H1 (cell line): ENCODE results near the gene PTTG1IP. TPM values are rescaled to one million over a fixed set of nuclear protein-coding genes. Genes with fewer than 3 reads are reported as not detected.

ENCODE experiments used
- CTCF ChIA-PET: fragments of 300-600 bp; sonication (Branson Sonifier 250); formaldehyde crosslinking; loops from one replicate; lab custom pipeline; 2021; ENCODE audit not compliant: partially characterized antibody; lab: Charles Lee
- POLR2A ChIA-PET: fragments of 300-600 bp; sonication (Branson Sonifier 250); formaldehyde crosslinking; loops from one replicate; lab custom pipeline; 2021; ENCODE audit warnings: inconsistent platforms; ENCODE audit not compliant: partially characterized antibody; lab: Charles Lee
- DNase-seq, 2 experiments: peaks; one replicate each; pipeline versions ENCODE4 v3.0.0 to v3.0.0-alpha.2; 2010 to 2022; ENCODE audit warnings: low spot score in 2 of 2, low read depth in 1 of 2, mixed read lengths in 1 of 2
- FAIRE-seq: peaks from 2 replicates; lab custom pipeline; 2011; peaks lifted over from hg19 to GRCh38; lab: Jason Lieb, UNC
- H2AFZ ChIP-seq: 2 replicates; pipeline ENCODE4 v1.8.1; 2012; ENCODE audit warnings: low read length, inconsistent platforms
- H2AK5ac ChIP-seq: 2 replicates; pipeline ENCODE4 v1.6.1; 2013; ENCODE audit warnings: low read depth, low read length
- H2BK120ac ChIP-seq: replicated peaks from 2 replicates; pipeline ENCODE3; 2013; ENCODE audit warnings: low read depth, low read length, inconsistent platforms
- H2BK12ac ChIP-seq: 2 replicates; pipeline ENCODE4 v1.6.1; 2013; ENCODE audit warnings: low read depth, low read length
- H2BK15ac ChIP-seq: 2 replicates; pipeline ENCODE4 v1.6.1; 2013; ENCODE audit warnings: low read length
- H2BK20ac ChIP-seq: 2 replicates; pipeline ENCODE4 v1.6.1; 2013; ENCODE audit warnings: low read length
- H2BK5ac ChIP-seq: 2 replicates; pipeline ENCODE4 v1.6.1; 2013; ENCODE audit warnings: low read depth, low read length
- H3K14ac ChIP-seq: 2 replicates; pipeline ENCODE4 v1.6.1; 2013; ENCODE audit warnings: inconsistent platforms; ENCODE audit not compliant: insufficient read length
- H3K18ac ChIP-seq: 2 replicates; pipeline ENCODE4 v1.6.1; 2013; ENCODE audit warnings: low read length; ENCODE audit errors: extremely low read depth
- H3K23ac ChIP-seq: 2 replicates; pipeline ENCODE4 v1.6.1; 2013; ENCODE audit warnings: inconsistent platforms; ENCODE audit not compliant: insufficient read length
- H3K23me2 ChIP-seq: 2 replicates; pipeline ENCODE4 v1.6.1; 2013; ENCODE audit warnings: low read depth, low read length
- H3K27ac ChIP-seq: 2 replicates; pipeline ENCODE4 v1.6.1; 2011; ENCODE audit warnings: low read depth, low read length, inconsistent platforms
- H3K27me3 ChIP-seq, 4 experiments: replicated peaks in 1 of 4; 1 replicate in 1 of 4; 2 replicates in 3 of 4; pipeline versions ENCODE4 v1.6.1 to v1.8.1; 2011 to 2013; ENCODE audit warnings: low read length in 3 of 4, mild to moderate bottlenecking in 3 of 4, inconsistent platforms in 2 of 4, mixed read lengths in 2 of 4, moderate library complexity in 1 of 4; ENCODE audit not compliant: control insufficient read depth in 3 of 4, insufficient read depth in 3 of 4; ENCODE audit errors: extremely low read depth in 1 of 4
- H3K36me3 ChIP-seq, 4 experiments: 2 replicates each; pipeline versions ENCODE4 v1.6.1 to v1.8.1; 2011 to 2013; ENCODE audit warnings: mild to moderate bottlenecking in 4 of 4, low read length in 3 of 4, moderate library complexity in 2 of 4, control low read depth in 1 of 4, inconsistent platforms in 1 of 4; ENCODE audit not compliant: insufficient read depth in 4 of 4, control insufficient read depth in 2 of 4
- H3K4ac ChIP-seq: replicated peaks from 2 replicates; pipeline ENCODE3; 2013; ENCODE audit warnings: low read length, low read depth, mixed read lengths, inconsistent platforms; ENCODE audit not compliant: insufficient read length
- H3K4me1 ChIP-seq, 4 experiments: replicated peaks in 1 of 4; 1 replicate in 1 of 4; 2 replicates in 3 of 4; pipeline versions ENCODE4 v1.6.1 to v1.8.1; 2011 to 2013; ENCODE audit warnings: low read length in 3 of 4, inconsistent platforms in 2 of 4, mixed read lengths in 1 of 4; ENCODE audit not compliant: insufficient read depth in 4 of 4, control insufficient read depth in 3 of 4
- H3K4me2 ChIP-seq, 2 experiments: 2 replicates each; pipeline versions ENCODE4 v1.6.1 to v1.8.1; 2011 to 2013; ENCODE audit warnings: low read depth in 2 of 2, low read length in 2 of 2, control low read depth in 1 of 2, inconsistent platforms in 1 of 2, mild to moderate bottlenecking in 1 of 2; ENCODE audit not compliant: insufficient read depth in 1 of 2
- H3K4me3 ChIP-seq, 4 experiments: fragments of 200-600, 300-600 bp in 1 of 4; sonication (generic), shearing (Covaris generic), sonication (Bioruptor Twin) in 1 of 4; 2 replicates each; pipeline versions ENCODE4 v1.5.1 to v1.8.1; 2011 to 2016; ENCODE audit warnings: low read length in 4 of 4, low read depth in 3 of 4, control low read depth in 2 of 4, inconsistent platforms in 2 of 4, mild to moderate bottlenecking in 2 of 4, mixed read lengths in 1 of 4, moderate library complexity in 1 of 4; ENCODE audit not compliant: insufficient read depth in 2 of 4; ENCODE audit errors: extremely low read depth in 1 of 4
- H3K56ac ChIP-seq: replicated peaks from 2 replicates; pipeline ENCODE3; 2013; ENCODE audit warnings: low read depth, mild to moderate bottlenecking, mixed read lengths, low read length, inconsistent platforms; ENCODE audit not compliant: insufficient read length
- H3K79me1 ChIP-seq: 2 replicates; pipeline ENCODE4 v1.6.1; 2013; ENCODE audit warnings: low read depth, low read length, control low read depth
- H3K79me2 ChIP-seq, 2 experiments: 2 replicates each; pipeline versions ENCODE4 v1.6.1 to v1.8.1; 2012 to 2013; ENCODE audit warnings: low read length in 2 of 2, mild to moderate bottlenecking in 2 of 2, inconsistent platforms in 1 of 2; ENCODE audit not compliant: insufficient read depth in 2 of 2, control insufficient read depth in 1 of 2
- H3K9ac ChIP-seq, 4 experiments: replicated peaks in 1 of 4; 1 replicate in 1 of 4; 2 replicates in 3 of 4; pipeline versions ENCODE4 v1.6.1 to v1.8.1; 2011 to 2013; ENCODE audit warnings: low read depth in 3 of 4, low read length in 3 of 4, control low read depth in 2 of 4, mild to moderate bottlenecking in 2 of 4, moderate library complexity in 2 of 4, inconsistent platforms in 1 of 4; ENCODE audit errors: extremely low read depth in 1 of 4
- H3K9me3 ChIP-seq, 2 experiments: 2 replicates each; pipeline versions ENCODE4 v1.6.1 to v1.8.1; 2012 to 2013; ENCODE audit warnings: mild to moderate bottlenecking in 2 of 2, moderate library complexity in 2 of 2, control low read depth in 1 of 2, inconsistent platforms in 1 of 2, low read depth in 1 of 2, low read length in 1 of 2, mixed read lengths in 1 of 2; ENCODE audit not compliant: insufficient read depth in 2 of 2
- H4K20me1 ChIP-seq, 2 experiments: replicated peaks in 1 of 2; 2 replicates each; pipeline versions ENCODE3 to v1.8.1; 2011 to 2013; ENCODE audit warnings: inconsistent platforms in 2 of 2, low read length in 2 of 2, mild to moderate bottlenecking in 1 of 2; ENCODE audit not compliant: insufficient read depth in 2 of 2, control insufficient read depth in 1 of 2
- H4K5ac ChIP-seq: 2 replicates; pipeline ENCODE4 v1.6.1; 2013; ENCODE audit warnings: low read length, low read depth, mixed read lengths, inconsistent platforms; ENCODE audit not compliant: insufficient read length
- H4K8ac ChIP-seq: 2 replicates; pipeline ENCODE4 v1.8.0; 2013; ENCODE audit warnings: mild to moderate bottlenecking, moderate library complexity, low read length, inconsistent platforms; ENCODE audit not compliant: insufficient read depth; ENCODE audit errors: extremely low read depth
- H4K91ac ChIP-seq: replicated peaks from 2 replicates; pipeline ENCODE3; 2013; ENCODE audit warnings: low read length, mixed read lengths, inconsistent platforms; ENCODE audit not compliant: insufficient read length
- BACH1 ChIP-seq: IDR thresholded peaks from 2 replicates; pipeline ENCODE4 v1.6.1; 2012; ENCODE audit warnings: low read length, improper control_type of control experiment
- BRCA1 ChIP-seq: IDR thresholded peaks from 2 replicates; pipeline ENCODE4 v1.6.1; 2012; ENCODE audit warnings: low read depth, low read length, improper control_type of control experiment
- CHD1 ChIP-seq: IDR thresholded peaks from 2 replicates; pipeline ENCODE4 v1.6.1; 2012; ENCODE audit warnings: low read depth, low read length, improper control_type of control experiment
- FOSL1 ChIP-seq: IDR thresholded peaks from 2 replicates; pipeline ENCODE4 v1.6.1; 2011; ENCODE audit warnings: mild to moderate bottlenecking, low read depth, low read length, moderate library complexity; ENCODE audit not compliant: insufficient read depth
- GABPA ChIP-seq: IDR thresholded peaks from 2 replicates; pipeline ENCODE4 v1.6.1; 2011; ENCODE audit warnings: mild to moderate bottlenecking, low read length, moderate library complexity, borderline replicate concordance; ENCODE audit not compliant: insufficient read depth
- JUN ChIP-seq: IDR thresholded peaks from 2 replicates; pipeline ENCODE4 v1.6.1; 2011; ENCODE audit warnings: low read depth, mild to moderate bottlenecking, improper control_type of control experiment, low read length
- MAX ChIP-seq: IDR thresholded peaks from 2 replicates; pipeline ENCODE4 v1.6.1; 2012; ENCODE audit warnings: inconsistent platforms
- PHF8 ChIP-seq: fragments of 200-600 bp; sonication (generic); conservative IDR thresholded peaks from 2 replicates; pipeline ENCODE4 v1.7.1; 2012; ENCODE audit warnings: low read depth, mild to moderate bottlenecking, inconsistent platforms, low read length, moderate library complexity
- SIX5 ChIP-seq: IDR thresholded peaks from 2 replicates; pipeline ENCODE4 v1.6.1; 2011; ENCODE audit warnings: mild to moderate bottlenecking, low read depth, low read length
- USF2 ChIP-seq: IDR thresholded peaks from 2 replicates; pipeline ENCODE4 v1.6.1; 2011; ENCODE audit warnings: low read length, improper control_type of control experiment
- WGBS, 2 experiments: shearing (Covaris generic) in 1 of 2; methylation state at CpG; one replicate each; pipeline versions ENCODE4 v1.1.6 to v1.1.7; 2013 to 2015; ENCODE audit warnings: low lambda C conversion rate in 2 of 2, mixed read lengths in 2 of 2, inconsistent platforms in 1 of 2, low coverage in 1 of 2, missing lambda C conversion rate in 1 of 2; ENCODE audit not compliant: insufficient replicate concordance in 2 of 2, insufficient coverage in 1 of 2, insufficient read length in 1 of 2; ENCODE audit errors: extremely low coverage in 1 of 2, missing lambda C conversion rate in 1 of 2; 5-methylcytosine and 5-hydroxymethylcytosine counted together
- polyA plus RNA-seq, 7 experiments: library from polyadenylated mRNA; depleted of rRNA in 3 of 7; stranded (reverse) in 5 of 7; unstranded in 2 of 7; fragments of >200 nt in 5 of 7; fragments of 200-250 nt in 2 of 7; gene quantifications; 1 replicate in 5 of 7; 2 replicates in 1 of 7; 4 replicates in 1 of 7; pipeline versions ENCODE4 v1.2.1 to v1.2.3, GENCODE V29; 2011 to 2013; ENCODE audit warnings: missing spikeins in 2 of 7, mixed read lengths in 2 of 7
- total RNA-seq: library from RNA; stranded (reverse); fragmentation: NEBNext Ultra II Directional; extraction: Animal tissue kit (Norgen Biotek cat#: 25700); gene quantifications from 2 replicates; pipeline ENCODE4 v1.2.1, GENCODE V29; 2021

PTTG1IP gene
- total and polyA plus RNA-seq, 2 of the 8 experiments (the other 6 are each of a cell fraction or from before 2014, with no cell fraction given), result 90.8 to 130 TPM

GRCh38 chr21:44810779-44811178 is 62.7 kb downstream of the PTTG1IP start:
- 76% methylated on average over 6 of the region's 6 CpGs; no CpG with 5 or more reads in 1 of the 2 experiments for WGBS, 2 experiments
- H4K20me1 ChIP-seq, result peaks cover 11 to 21% of the 10 kb centered on the region in 2 experiments

More at GRCh38 chr21:44810779-44811178, 62.7 kb downstream of the PTTG1IP start:
- Histone ChIP-seq H3K4me1 (peaks cover 0 to 7% (median 2%) of the 10 kb centered on the region in 4 experiments; a peak in 4 of 7 replicates), H4K5ac (no peak overlapping the region), H3K4me3 (no peak overlapping the region), H2BK120ac (no peak overlapping the region), H2BK20ac (no peak overlapping the region), H3K36me3 (peaks cover 0 to 17% (median 10%) of the 10 kb centered on the region in 4 experiments; a peak in 6 of 8 replicates), H3K4me2 (no peak overlapping the region), H3K79me1 (peaks cover 20% of the 10 kb centered on the region), H2BK15ac (no peak overlapping the region), H2BK5ac (0 out of 2 replicates have a peak overlapping the region, but pooled peaks have one; percentile 18), H3K79me2 (peaks cover 5 to 51% of the 10 kb centered on the region in 2 experiments; a peak in 3 of 4 replicates), H2AK5ac (no peak overlapping the region), H3K9ac (no peak overlapping the region; a peak in 1 of 7 replicates), H3K23ac (no peak overlapping the region), H3K9me3 (no peaks in the 10 kb centered on the region), H2AFZ (no peak overlapping the region), H4K8ac (no peak overlapping the region), H3K27ac (no peak overlapping the region), H3K18ac (no peak overlapping the region)
- DNase-seq, result no peak
- ChIA-PET POLR2A (interaction anchor here (1.9 kb wide), 1 partner anchor 10 kb away, joined by 10 read pairs; the partner anchor contains the start of gene UBE2G2), CTCF (interaction anchor here (0.7 to 2.7 kb wide), 2 partner anchors 11 to 17 kb away, joined by 3 to 8 read pairs; no protein-coding TSS in a partner anchor)
- FAIRE-seq, result no peak
- TF ChIP-seq JUN (no peak), SIX5 (no peak), PHF8 (no peak), CHD1 (no peak), MAX (no peak), USF2 (no peak), GABPA (no peak), BRCA1 (no peak), FOSL1 (no peak), BACH1 (no peak)
- TF ChIP-seq, all 59 proteins: peak for 0
- H4K91ac ChIP-seq, result no peak overlapping the region
- H3K56ac ChIP-seq, result peak overlapping the region; percentile 52
- no peak overlapping the region for H2BK12ac ChIP-seq
- H3K27me3 ChIP-seq, result no peaks in the 10 kb centered on the region
- H3K4ac ChIP-seq, result no peak overlapping the region
- no peak overlapping the region for H3K14ac ChIP-seq
- H3K23me2 ChIP-seq, result peaks cover 4% of the 10 kb centered on the region; the same call in 1 of the 2 replicates
